Bronchial epithelial cell (primary cell): ENCODE measurements around the gene SH3GLB1. TPM values are rescaled to one million over a fixed set of nuclear protein-coding genes. Genes with fewer than 3 reads are reported as not detected.

Experiments used
- DNase-seq: peaks from one replicate; pipeline ENCODE4 v3.0.0-alpha.2; 2010; ENCODE audit warnings: low read depth
- FAIRE-seq: peaks from 2 replicates; lab custom pipeline; 2011; peaks lifted over from hg19 to GRCh38; lab: Jason Lieb, UNC
- H3K27me3 ChIP-seq: 2 replicates; pipeline ENCODE4 v1.5.1; 2011; ENCODE audit warnings: low read length; ENCODE audit not compliant: control insufficient read depth, insufficient read depth
- H3K36me3 ChIP-seq: 2 replicates; pipeline ENCODE4 v1.5.1; 2011; ENCODE audit warnings: low read length; ENCODE audit not compliant: control insufficient read depth, insufficient read depth
- H3K4me3 ChIP-seq: 2 replicates; pipeline ENCODE4 v1.5.1; 2011; ENCODE audit warnings: mild to moderate bottlenecking, low read depth, low read length, control low read depth
- total RNA-seq: library from RNA; depleted of rRNA; stranded (reverse); fragments of >200 nt; gene quantifications from 2 replicates; pipeline ENCODE4 v1.2.1, GENCODE V29; 2014
- TF ChIP-seq, protein P1 (sequence below): IDR thresholded peaks from 2 replicates; pipeline ENCODE4 v1.5.1; 2011; ENCODE audit warnings: mild to moderate bottlenecking, moderate library complexity, low read length, control low read depth, inconsistent platforms; ENCODE audit not compliant: insufficient read depth, severe bottlenecking

SH3GLB1 gene
- total RNA-seq, 1 donor from 2014 or later, result 21.3 TPM

DNA sequence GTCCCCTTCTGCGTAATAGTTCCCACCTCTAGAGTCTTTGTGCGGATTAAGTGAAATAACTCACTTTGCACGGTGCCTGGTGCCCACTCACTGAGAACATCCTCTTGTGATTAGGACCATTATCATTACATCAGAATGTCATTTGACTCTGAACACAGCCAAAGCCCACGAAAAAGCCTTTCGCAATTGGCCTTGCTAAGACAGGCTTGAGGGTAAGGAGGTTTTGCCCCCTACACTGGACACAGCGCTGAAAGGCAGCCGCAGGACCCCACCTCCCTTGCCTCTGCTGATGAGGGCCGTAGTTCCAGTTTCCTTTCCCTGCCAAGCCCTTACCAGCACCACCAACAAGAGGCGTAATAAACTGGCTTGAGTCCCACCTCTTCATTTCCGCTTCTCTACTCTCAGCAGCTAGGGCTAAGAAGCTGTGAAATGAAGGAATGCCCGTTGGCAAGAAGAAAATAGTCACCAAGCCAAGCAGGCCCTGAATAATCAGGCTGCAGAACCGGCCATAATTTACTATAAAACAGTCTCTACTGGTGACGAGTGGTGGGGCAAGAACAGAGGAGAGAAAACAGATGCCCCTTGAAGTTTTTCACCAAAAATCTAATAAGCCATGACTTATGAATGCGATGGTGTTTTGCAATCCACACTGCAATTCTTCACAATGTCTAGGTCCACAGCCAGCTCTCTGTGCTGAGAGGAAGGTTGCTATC, 53.1 kb downstream of the SH3GLB1 start:
- FAIRE-seq (no peak), DNase-seq (no peak)
- no peaks in the 10 kb centered on the region for H3K36me3 ChIP-seq
- no peaks in the 10 kb centered on the region for H3K27me3 ChIP-seq
- TF ChIP-seq, protein P1, sequence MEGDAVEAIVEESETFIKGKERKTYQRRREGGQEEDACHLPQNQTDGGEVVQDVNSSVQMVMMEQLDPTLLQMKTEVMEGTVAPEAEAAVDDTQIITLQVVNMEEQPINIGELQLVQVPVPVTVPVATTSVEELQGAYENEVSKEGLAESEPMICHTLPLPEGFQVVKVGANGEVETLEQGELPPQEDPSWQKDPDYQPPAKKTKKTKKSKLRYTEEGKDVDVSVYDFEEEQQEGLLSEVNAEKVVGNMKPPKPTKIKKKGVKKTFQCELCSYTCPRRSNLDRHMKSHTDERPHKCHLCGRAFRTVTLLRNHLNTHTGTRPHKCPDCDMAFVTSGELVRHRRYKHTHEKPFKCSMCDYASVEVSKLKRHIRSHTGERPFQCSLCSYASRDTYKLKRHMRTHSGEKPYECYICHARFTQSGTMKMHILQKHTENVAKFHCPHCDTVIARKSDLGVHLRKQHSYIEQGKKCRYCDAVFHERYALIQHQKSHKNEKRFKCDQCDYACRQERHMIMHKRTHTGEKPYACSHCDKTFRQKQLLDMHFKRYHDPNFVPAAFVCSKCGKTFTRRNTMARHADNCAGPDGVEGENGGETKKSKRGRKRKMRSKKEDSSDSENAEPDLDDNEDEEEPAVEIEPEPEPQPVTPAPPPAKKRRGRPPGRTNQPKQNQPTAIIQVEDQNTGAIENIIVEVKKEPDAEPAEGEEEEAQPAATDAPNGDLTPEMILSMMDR, result no peak
- no peak overlapping the region for H3K4me3 ChIP-seq

DNA sequence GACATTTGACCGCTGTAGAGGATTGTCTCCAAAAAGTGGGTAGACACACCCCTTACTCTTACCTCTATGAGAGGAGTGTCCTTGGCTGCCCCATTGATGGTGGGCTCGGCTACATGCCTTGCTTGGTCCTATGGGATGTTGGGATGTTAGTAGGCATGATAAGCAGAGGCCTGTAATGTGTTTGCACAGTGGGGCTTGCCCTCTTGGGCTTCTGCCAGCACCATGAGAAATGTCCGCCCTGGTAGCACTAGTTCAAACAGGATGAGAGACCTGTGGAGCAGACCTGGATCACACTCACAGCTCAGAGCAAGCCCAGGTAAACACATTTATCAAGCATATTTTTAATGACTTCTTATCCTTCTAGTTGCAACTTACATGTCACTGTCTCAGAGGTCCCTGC, 54.2 kb downstream of the SH3GLB1 start:
- no peaks in the 10 kb centered on the region for H3K36me3 ChIP-seq
- no peak overlapping the region for H3K4me3 ChIP-seq
- TF ChIP-seq, protein P1, result no peak
- no peaks in the 10 kb centered on the region for H3K27me3 ChIP-seq
- FAIRE-seq (peak; percentile 18), DNase-seq (peak; percentile 82)

DNA sequence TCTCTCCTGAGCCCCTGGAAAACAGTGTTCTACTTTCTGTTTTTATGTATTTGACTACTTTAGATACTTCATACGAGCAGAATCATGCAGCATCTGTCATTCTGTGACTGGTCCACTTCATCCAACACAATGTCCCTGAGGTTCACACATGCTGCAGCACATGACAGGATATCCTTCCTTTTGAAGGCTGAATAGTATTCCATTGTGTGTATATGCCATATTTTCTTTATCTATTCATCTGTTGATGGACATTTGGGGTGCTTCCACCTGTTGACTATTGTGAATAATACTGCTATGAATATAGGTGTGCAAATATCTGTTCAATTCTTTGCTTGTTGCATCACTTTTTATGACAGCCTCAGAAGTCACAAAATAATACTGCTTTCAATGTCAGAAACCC, 55.8 kb downstream of the SH3GLB1 start:
- FAIRE-seq (no peak), DNase-seq (no peak)
- Histone ChIP-seq H3K36me3 (no peaks in the 10 kb centered on the region), H3K4me3 (no peak overlapping the region), H3K27me3 (no peaks in the 10 kb centered on the region)
- TF ChIP-seq, protein P1, result no peak

DNA sequence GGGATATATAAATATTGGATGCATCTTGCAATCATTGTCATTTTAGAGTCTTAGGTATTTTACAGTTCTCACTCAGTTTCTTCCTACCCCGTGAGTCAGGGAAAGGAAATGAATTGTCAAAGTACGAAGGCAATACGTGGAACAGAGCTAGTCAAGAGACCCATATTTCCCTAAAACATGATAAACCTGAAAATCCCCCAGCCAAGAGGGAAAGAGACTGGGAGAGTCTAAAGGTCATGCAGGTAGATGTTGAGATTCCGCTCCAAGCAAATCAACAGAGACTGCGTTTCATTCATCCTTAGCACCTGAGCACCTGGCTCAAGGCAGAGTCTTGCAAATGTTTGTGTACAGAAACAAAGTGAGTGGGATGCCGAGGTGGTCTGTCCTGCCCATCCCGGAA, 58.0 kb downstream of the SH3GLB1 start:
- FAIRE-seq, result no peak
- Histone ChIP-seq H3K36me3 (no peaks in the 10 kb centered on the region), H3K27me3 (no peaks in the 10 kb centered on the region), H3K4me3 (no peak overlapping the region)
- TF ChIP-seq, protein P1, result no peak
- no peak for DNase-seq

DNA sequence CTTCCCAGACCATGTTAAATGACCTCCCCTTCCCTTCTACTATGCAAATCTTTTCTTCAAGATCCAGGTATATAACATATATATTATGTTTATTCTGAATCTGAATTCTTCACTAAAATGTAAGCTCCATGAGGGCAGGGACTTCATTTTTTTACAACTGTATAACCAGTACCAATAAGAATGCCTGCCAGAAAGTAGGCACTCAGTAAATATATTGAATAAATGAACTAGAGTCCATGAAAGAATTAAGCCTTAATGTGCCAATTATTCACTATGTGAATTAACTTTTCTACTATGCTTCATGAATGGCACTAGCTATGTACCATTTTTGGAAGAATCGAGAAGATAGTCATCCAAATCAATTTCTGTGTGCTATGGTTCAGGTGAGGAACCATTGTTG, 60.1 kb downstream of the SH3GLB1 start:
- FAIRE-seq (no peak), DNase-seq (no peak)
- TF ChIP-seq, protein P1, result no peak
- H3K27me3 ChIP-seq, result no peaks in the 10 kb centered on the region
- H3K36me3 ChIP-seq, result no peaks in the 10 kb centered on the region
- no peak overlapping the region for H3K4me3 ChIP-seq

DNA sequence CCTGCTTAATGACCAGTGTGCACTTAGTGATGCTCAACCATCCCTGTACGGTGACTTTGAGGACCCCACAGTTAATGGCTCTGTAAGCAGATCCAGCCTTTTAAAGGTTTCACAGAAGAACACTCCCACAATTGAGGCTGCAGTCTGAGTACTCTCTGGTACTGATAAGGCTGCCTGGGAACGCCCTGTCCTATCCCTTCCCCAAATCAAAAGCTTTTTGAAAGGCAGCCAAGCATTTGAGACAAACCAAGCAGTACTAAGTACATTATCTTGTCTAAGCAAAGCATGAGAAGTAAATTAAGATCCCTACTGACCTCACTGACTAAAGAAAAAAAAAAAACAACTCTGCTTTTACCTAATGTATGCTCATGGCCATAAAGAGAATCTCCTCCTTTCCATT, 60.7 kb downstream of the SH3GLB1 start:
- FAIRE-seq, result no peak
- Histone ChIP-seq H3K27me3 (no peaks in the 10 kb centered on the region), H3K36me3 (no peaks in the 10 kb centered on the region), H3K4me3 (no peak overlapping the region)
- TF ChIP-seq, protein P1, result no peak
- no peak for DNase-seq
